Stomach (tissue), 4 donors: ENCODE measurements around the gene AADAT.

Experiments used
- CTCF ChIP-seq, 7 experiments: fragments of 450-650 bp in 4 of 7; fragments of 200-600 bp in 3 of 7; sonication (generic) in 3 of 7; IDR thresholded peaks; one replicate each; pipeline ENCODE4 v1.5.1; 2016 to 2019; ENCODE audit warnings: antibody characterized with exemption in 7 of 7, control low read depth in 2 of 7, mild to moderate bottlenecking in 1 of 7
- EP300 ChIP-seq: sonication (generic); formaldehyde crosslinking; IDR thresholded peaks from one replicate; pipeline ENCODE4 v1.6.1; 2017; ENCODE audit warnings: antibody characterized with exemption
- POLR2A ChIP-seq, 4 donors: fragments of 450-650 bp; IDR thresholded peaks; one replicate each; pipeline ENCODE4 v1.6.1; 2016; ENCODE audit warnings: antibody characterized with exemption in 4 of 4, control low read depth in 2 of 4, mild to moderate bottlenecking in 1 of 4, moderate library complexity in 1 of 4
- POLR2AphosphoS5 ChIP-seq, 3 donors: sonication (generic); formaldehyde crosslinking; IDR thresholded peaks; one replicate each; pipeline ENCODE4 v1.6.1; 2016; ENCODE audit warnings: antibody characterized with exemption in 3 of 3

- no peak for TF ChIP-seq CTCF (IDR thresholded peaks at IDR 0.05)
- TF ChIP-seq POLR2AphosphoS5 (IDR thresholded peaks at IDR 0.05): no peak
- no peak for TF ChIP-seq POLR2A (IDR thresholded peaks at IDR 0.05)
- no peak for TF ChIP-seq EP300
These were observed 64.1 kb downstream of the AADAT start for GRCh38 chr4:170025523-170026252.
